HG02981 (cell line): ENCODE data around the gene SORL1.
"Not testable (repeated sequence)": the region's sequence is repeated elsewhere in the genome, so short reads cannot be mapped to it uniquely, and the experiment has no call there.

Source experiments
- ATAC-seq: cut with Tn5 transposase; IDR thresholded peaks from one replicate; pipeline ENCODE4 v1.9.1; 2021; ENCODE audit warnings: mild to moderate bottlenecking, moderate library complexity; ENCODE audit not compliant: unreplicated experiment

Gene SORL1

DNA sequence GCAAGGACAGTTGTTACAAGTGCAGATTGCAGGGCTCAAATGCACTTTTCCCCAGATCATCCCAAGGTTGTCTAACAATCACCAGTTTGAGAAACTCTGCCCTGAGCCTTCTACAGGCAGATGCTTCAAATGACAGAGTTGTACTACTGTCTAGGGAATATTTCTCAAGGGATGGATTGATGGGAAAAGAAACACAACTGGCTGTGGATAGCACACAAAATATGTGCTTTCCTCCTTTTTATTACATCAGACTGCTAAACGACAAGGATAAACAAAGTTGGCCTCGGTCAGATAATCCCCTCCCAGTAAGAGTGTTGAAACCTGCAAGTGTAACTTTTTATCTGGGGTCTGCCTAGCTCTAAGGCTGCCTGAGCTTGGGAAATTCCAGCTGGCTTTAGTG lies 47.3 kb downstream of the SORL1 start:
- ATAC-seq, result no peak

DNA sequence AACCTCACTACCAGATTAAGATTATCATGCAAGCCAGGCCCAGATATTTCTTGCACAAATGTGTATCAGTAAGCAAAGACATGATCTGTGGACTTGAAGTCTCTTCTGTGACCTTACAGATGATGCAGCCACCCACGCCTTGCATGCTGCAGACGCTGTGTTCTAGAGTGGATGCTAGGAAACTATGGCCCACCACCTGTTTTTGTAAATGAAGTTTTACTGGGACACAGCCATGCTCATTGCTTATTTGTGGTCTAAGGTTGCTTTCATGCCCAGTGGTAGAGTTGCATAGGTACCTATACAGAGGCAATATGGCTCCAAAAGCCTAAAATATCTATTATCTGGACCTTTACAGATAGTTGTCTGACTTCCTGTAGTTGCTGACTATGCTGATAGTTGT lies 48.2 kb downstream of the SORL1 start:
- no peak for ATAC-seq

DNA sequence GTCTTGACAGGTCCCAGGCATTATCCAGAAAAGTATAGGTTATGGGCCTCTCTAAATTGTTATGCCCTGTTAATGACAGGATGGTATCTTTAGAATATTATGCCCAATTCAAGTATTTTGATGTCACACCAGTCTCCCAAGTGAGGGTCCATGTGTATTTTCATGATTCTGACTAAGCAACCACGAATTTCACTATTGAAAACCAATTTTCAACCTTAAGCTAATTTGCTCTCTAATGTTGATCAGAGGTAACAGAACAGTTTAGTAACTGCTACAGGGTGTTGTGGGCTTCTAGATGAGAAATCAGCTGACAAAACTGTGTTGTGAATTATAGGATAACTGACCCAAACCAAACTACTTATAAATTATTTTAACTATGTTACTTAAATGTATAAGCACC lies 48.6 kb downstream of the SORL1 start:
- ATAC-seq, result no peak

DNA sequence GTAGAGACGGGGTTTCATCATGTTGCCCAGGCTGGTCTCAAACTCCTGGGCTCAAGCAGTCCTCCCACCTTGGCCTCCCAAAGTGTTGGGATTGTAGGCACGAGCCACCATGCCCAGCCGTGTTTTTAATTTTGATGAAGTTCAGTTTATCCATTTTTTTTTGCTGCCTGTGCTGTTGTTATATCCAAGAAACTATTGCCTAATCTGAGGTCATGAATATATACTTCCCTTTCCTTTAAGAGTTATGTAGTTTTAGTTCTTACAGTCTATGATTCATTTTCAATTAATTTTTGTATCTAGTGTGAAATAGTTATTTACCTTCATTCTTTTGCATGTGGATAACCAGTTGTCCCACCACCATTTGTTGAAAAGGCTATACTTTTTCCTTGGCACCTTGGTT lies 50.9 kb downstream of the SORL1 start:
- ATAC-seq, result no peak

DNA sequence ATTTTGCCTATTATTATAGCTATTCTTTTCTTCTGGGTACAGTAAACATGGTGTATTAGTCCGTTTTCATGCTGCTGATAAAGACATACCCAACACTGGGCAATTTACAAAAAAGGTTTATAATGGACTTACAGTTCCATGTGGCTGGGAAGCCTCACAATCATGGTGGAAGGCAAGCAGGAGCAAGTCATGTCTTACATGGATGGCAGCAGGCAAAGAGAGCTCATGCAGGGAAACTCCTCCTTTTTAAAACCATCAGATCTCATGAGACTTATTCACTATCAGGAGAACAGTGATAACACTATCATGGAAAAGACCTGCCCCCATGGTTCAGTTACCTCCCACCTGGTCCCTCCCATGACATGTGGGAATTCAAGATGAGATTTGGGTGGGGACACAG lies 54.1 kb downstream of the SORL1 start:
- ATAC-seq, result not testable (repeated sequence)

DNA sequence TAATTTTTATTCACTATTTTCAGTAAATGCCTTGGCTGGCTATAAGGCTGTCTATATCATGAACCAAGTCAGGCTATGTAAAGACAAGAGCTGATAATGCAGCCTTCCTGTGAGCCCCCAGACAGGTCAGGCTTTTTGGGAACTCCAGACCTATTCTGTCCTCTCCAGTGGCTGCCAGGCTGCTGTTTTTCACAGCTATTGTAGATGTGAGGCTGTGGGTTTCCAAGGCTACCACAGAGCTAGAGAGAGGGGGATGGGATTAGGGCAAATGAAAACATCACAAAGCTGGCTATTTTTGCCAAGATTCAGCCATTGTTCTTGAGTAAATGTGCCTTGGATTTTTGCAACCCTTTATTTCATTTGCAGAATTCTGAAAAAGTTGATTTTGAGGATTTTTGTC lies 56.3 kb downstream of the SORL1 start:
- ATAC-seq, result no peak

DNA sequence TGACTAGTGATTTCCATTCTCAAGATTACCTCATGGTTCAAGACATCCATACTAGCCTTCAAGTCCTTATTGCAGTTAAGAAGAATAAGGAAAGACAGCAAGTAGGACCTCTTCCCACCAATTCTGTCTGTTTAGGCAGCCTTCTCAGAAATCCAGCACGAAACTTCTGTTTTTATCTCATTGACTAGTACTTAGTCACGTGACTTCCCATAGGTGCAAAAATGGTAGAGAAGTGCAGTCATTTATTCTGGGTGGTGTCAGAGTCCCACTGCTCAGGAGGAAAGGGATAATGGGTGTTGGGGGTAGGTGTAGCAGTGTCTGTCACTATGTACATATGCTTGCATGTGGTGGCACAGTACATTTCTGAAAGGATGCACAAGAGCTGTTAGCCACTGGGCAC lies 58.3 kb downstream of the SORL1 start:
- ATAC-seq, result no peak

DNA sequence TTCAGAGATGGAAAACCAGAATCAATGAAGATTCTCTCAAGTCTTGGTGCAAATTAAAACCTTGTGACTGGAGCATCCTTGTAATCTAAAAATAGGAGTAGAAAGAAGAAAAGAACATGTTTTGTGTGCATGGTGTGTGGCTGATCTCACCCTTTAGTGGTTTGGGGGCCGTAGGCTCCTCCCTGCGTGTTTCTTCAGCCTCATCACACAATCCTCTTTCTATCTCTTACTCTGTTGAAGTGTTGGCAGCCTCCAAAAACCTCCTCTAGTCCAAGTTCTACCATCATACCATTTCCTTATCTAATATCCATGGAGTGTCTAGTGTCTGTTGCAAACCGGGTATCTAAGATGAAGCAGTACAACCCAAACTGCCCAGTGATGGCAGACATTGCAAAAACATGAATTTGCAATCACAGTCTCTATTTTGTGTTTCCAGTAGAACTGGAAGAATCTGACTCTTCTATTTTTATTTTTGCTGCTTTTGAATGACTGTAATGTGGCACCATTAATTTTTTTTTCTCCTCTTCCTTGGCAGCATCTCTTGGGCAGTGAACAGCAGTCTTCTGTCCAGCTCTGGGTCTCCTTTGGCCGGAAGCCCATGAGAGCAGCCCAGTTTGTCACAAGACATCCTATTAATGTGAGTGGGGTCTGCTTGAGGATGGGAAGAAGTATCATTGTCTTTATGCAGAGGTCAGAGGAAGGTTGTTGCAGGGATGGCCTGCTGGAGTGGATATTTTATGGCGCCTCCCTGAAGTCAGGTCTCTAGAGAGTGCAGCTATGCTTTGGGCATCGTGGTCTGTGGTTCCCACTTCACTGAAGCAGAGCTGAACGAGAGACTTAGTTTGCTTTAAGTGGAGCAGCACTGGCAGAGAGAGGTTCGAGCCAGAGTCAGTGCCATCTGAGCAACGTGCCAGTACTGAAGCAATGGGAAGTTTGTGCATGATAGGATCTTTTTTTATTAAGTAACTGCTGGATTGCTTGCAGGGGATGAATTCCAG lies 60.7 kb downstream of the SORL1 start:
- no peak for ATAC-seq

DNA sequence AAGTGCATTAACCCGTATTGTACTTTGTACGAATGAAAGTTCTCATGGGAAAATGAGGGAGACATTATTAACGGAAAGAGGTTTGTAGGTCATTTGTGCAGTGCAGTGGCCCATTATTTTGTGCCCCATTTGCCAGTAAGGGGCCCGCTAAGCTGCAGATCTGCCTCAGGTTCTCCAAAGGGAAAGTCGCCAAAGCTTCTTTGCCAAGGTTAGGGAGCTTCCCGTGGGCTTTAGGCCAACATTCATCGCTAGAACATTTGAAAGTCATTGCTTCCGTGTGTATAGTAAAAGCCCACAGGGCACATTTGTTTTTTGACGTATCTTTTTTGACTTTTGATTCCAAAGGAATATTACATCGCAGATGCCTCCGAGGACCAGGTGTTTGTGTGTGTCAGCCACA lies 61.7 kb downstream of the SORL1 start:
- ATAC-seq, result no peak

DNA sequence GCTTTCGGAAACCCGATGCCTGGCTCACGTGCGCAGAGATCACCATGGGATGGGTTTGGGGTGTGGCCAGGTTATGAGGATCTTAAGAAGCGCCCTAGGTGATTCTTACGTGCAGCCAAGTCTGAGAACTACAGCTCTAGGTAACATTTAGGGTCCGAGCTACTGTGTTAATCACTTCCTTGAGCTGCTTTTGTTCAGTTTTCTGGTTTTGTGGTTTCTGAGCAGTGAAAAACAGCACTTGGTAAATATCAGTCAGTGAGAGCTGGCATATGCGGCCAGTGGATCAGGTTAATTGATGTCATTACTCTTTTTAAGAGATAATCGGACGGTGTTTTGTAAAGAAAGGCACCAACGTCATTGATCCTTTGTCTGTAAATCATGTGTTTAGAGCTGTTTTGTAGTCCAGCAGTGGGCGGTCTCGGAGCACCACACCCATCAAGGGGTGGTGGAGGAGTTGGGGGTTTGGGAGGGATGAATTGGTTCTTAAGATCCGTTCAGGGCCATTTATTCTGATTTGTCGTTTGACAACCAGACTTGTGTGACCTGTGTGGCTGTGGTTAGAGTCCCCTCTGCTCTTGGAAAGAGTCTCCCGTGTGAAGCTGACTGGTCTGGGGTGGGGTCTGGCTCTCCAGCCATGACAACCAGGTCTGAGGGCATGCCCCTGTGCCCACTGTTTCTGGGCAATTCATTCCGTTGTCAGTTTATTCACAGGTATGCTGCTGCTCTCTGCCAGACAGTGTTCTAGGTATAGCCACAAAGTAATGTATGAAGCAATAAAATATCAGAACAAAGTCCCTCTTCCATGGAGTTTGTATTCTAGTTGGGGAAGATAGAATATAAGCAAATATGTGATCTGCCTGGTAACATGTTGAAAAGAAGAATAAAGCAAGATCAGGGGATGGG lies 62.6 kb downstream of the SORL1 start:
- ATAC-seq, result no peak

DNA sequence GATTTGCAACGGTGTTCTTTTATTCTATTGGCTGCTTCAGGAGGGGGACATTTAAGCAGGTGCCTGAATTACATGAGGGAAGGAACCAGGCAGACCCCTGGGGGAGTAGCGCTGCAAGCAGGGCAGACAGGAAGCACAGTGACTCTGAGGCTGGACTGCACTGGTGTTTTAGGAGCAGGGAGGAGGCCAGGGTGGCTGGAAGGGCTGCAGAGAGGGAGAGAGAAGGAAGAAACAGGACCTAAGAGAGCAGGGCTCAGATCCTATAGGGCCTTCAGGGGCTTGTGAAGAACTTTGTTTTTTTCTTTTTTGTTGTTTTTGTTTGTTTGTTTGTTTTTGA lies 63.2 kb downstream of the SORL1 start:
- no peak for ATAC-seq

DNA sequence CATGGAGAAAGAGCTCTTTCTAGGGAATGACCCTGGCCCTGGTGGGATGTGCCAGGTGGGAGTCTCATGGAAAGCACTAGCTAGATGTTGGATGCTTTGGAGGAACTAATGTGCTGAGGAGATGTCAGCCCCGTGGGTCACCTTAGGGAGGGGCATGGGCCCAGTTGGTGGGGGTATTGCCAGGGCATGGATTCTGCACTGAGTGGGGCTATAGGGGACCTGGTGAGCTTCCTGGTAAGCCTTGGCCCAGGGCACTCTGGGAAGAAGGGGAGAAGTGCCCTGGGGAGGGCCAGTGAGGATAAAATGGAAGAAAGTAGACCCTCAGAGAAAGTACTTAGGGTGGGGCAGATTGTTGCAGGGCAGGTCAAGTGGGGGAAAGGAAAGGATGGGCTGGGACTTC lies 65.9 kb downstream of the SORL1 start:
- no peak for ATAC-seq

DNA sequence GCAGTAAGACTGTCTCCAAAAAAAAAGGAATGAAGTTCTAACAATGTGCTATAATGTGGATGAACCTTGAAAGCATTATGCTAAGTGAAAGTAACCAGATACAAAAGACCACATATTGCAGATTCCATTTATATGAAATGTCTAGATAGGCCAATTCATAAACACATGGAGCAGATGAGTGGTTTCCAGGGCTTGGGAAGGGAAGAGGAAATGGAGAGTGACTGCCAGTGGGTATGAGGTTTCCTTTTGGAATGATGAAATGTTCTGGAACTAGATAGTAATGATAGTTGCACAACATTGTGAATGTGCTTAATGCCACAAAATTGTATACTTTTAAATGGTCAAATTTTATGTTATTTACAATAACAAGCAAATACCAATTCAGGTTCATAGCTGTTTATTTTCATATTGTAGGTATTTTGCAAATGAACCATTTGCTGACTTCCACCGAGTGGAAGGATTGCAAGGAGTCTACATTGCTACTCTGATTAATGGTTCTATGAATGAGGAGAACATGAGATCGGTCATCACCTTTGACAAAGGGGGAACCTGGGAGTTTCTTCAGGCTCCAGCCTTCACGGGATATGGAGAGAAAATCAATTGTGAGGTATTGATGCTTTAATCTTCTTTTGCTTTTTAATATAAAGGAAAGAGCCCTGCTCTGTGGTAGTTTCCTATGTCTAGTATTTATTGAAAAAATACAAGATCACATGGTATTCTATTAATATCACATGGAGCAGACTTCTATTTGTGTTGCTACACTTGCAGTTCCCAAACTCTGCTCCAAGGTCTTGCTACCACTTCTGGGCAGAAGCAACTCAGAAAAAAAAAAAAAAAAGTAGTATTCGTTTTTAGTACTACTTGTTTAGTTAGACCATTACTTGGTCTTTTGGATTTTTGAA lies 68.4 kb downstream of the SORL1 start:
- ATAC-seq, result no peak

DNA sequence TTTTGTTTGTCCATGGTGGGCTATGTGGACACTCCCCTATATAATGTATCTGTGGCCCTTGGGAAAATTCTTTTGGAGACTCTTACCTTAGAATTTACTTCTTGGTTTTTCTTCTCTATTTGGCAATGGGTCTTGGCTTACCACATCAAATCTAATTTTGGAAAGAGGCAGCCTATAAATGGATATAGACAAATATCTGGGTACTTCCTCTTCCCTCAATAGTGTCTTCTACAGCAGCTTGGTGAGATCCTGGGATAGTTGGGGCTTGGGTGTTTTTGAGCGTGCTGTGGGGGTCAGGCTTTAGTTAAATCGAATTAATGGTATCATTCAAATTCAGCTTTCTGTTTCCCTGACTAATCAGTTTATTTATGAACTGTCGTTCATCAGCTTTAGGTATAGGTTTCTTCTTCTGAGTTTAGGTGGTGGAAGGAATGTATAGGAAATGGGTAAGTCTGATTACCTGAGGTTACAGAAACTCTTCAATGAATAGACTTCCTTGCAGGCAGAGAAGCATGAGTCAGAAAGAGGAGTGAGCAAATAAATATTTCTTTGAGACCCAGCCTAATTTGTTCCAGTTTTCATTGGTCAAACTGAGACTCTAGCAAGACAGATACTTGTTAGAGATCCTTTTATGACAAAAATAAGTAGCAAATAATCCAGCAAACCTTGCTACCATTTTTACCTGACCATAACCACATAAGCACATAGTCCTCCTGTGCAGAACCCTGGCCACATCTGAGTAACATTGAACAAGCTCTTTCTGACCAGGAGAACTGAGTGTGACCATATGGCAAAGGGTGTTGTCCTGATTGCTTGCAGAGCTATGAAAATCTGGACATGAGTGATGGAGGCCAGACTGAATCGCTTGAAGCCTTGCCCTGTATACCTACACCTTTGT lies 69.3 kb downstream of the SORL1 start:
- no peak for ATAC-seq

DNA sequence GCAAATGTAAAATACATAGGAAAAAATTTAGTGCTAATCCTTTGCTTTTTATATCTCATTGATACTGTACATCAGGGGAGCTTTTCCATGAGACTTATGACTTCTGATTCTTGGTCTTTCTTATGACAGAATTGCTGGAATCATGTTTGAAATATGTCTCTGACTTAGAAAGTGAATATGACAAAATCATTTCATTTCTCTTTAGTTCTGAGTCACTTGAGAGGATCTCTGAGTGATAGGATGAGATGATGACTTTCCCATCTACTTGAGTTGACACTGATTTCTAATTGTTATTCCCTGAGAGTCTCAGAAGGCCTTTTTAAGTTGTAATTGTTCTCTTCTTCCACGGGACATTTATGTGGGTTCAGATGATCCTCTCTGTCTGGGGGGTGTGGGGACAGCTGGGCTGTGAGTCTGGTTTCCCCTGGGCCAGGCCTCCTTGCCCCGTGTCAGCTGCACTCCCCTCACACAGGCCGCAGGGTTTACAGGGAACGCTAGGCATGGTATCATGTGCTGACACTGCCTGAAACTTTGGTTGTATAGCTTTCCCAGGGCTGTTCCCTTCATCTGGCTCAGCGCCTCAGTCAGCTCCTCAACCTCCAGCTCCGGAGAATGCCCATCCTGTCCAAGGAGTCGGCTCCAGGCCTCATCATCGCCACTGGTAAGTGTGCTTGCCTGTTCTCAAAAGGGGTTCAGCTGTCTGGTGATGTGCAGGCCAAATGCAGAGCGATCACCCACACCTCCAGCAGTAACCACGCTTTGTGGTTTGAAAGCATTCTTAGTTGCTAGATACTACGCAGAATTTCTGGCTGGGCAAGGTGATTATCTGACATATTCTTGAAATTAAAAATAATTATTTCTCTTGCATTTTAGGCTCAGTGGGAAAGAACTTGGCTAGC lies 70.2 kb downstream of the SORL1 start:
- ATAC-seq, result no peak

DNA sequence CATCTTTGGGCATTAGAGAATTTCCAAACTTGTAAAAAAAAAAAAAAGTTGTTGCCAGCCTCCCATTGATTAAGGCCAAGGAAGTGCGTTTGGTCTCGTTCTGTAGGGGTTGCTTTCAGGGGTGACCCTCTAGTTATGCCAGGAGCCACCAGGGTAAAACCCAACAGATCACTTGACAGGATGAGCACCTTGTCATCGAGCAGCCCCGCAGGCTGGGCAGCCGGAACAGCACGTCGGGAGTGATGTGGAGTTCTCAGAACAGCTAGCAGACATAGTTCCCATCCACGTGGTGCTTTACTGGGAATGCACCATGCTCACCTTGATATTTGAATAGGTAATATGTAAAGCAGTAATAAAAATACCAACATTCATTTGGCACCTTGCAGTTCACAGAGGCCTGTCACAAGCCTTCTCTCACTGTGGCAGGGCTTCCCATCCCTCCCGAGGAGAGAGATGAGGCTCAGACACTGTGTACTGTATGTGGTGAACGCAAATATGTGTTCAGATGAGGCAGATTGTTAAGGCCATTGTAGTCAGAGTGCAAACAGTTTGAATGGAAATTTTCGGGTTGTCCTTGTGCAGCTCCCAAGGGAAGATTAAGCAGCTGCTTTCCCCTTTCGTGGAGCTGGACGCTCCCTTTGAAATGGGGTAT lies 71.6 kb downstream of the SORL1 start:
- no peak for ATAC-seq

DNA sequence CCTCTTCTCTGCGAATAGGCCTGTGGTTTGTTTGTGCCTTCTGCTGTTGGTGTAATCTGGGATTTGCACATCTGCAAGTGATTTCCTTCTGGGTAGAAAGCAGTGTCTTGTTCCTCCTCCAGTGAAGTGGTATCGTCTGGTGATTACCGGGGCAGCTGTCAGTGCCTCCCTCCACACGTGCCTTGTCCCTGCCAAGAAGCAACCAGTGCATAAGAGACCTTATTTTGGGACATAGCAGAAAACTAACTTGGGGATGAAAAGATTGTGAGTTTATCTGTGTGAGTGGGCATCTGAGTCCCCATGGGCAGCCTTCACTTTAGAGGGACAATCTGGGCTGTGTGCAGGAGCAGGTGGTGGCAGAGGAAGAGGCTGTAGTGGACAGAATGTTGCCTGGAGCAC lies 72.1 kb downstream of the SORL1 start:
- no peak for ATAC-seq

DNA sequence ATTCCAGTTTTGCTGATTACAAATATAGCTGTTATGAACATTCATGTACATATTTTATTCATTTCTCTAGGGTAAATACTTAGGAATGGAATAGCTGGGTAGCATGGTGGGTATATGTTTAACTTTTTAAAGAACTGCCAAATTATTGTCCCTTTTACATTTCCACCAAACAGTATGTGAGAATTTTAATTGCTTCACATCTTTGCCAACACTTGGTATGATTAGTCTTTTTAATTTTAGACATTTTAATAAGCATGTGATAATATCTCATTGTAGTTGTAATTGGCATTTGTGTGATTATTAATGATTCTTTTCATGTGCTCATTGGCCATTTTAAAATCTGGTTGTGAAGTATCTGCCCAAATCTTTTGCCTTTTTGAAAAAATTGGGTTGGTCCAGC lies 73.3 kb downstream of the SORL1 start:
- no peak for ATAC-seq
